H1 (cell line): ENCODE data around the gene PCAT7. TPM values are rescaled to one million over a fixed set of nuclear protein-coding genes. Genes with fewer than 3 reads are reported as not detected.

Source experiments
- CTCF ChIA-PET: fragments of 300-600 bp; sonication (Branson Sonifier 250); formaldehyde crosslinking; loops from one replicate; lab custom pipeline; 2021; ENCODE audit not compliant: partially characterized antibody; lab: Charles Lee
- POLR2A ChIA-PET: fragments of 300-600 bp; sonication (Branson Sonifier 250); formaldehyde crosslinking; loops from one replicate; lab custom pipeline; 2021; ENCODE audit warnings: inconsistent platforms; ENCODE audit not compliant: partially characterized antibody; lab: Charles Lee
- DNase-seq, 2 experiments: peaks; one replicate each; pipeline versions ENCODE4 v3.0.0 to v3.0.0-alpha.2; 2010 to 2022; ENCODE audit warnings: low spot score in 2 of 2, low read depth in 1 of 2, mixed read lengths in 1 of 2
- FAIRE-seq: peaks from 2 replicates; lab custom pipeline; 2011; peaks lifted over from hg19 to GRCh38; lab: Jason Lieb, UNC
- H2AFZ ChIP-seq: 2 replicates; pipeline ENCODE4 v1.8.1; 2012; ENCODE audit warnings: low read length, inconsistent platforms
- H2AK5ac ChIP-seq: 2 replicates; pipeline ENCODE4 v1.6.1; 2013; ENCODE audit warnings: low read depth, low read length
- H2BK120ac ChIP-seq: replicated peaks from 2 replicates; pipeline ENCODE3; 2013; ENCODE audit warnings: low read depth, low read length, inconsistent platforms
- H2BK12ac ChIP-seq: 2 replicates; pipeline ENCODE4 v1.6.1; 2013; ENCODE audit warnings: low read depth, low read length
- H2BK15ac ChIP-seq: 2 replicates; pipeline ENCODE4 v1.6.1; 2013; ENCODE audit warnings: low read length
- H2BK20ac ChIP-seq: 2 replicates; pipeline ENCODE4 v1.6.1; 2013; ENCODE audit warnings: low read length
- H2BK5ac ChIP-seq: 2 replicates; pipeline ENCODE4 v1.6.1; 2013; ENCODE audit warnings: low read depth, low read length
- H3K14ac ChIP-seq: 2 replicates; pipeline ENCODE4 v1.6.1; 2013; ENCODE audit warnings: inconsistent platforms; ENCODE audit not compliant: insufficient read length
- H3K18ac ChIP-seq: 2 replicates; pipeline ENCODE4 v1.6.1; 2013; ENCODE audit warnings: low read length; ENCODE audit errors: extremely low read depth
- H3K23ac ChIP-seq: 2 replicates; pipeline ENCODE4 v1.6.1; 2013; ENCODE audit warnings: inconsistent platforms; ENCODE audit not compliant: insufficient read length
- H3K23me2 ChIP-seq: 2 replicates; pipeline ENCODE4 v1.6.1; 2013; ENCODE audit warnings: low read depth, low read length
- H3K27ac ChIP-seq: 2 replicates; pipeline ENCODE4 v1.6.1; 2011; ENCODE audit warnings: low read depth, low read length, inconsistent platforms
- H3K27me3 ChIP-seq, 4 experiments: replicated peaks in 1 of 4; 1 replicate in 1 of 4; 2 replicates in 3 of 4; pipeline versions ENCODE4 v1.6.1 to v1.8.1; 2011 to 2013; ENCODE audit warnings: low read length in 3 of 4, mild to moderate bottlenecking in 3 of 4, inconsistent platforms in 2 of 4, mixed read lengths in 2 of 4, moderate library complexity in 1 of 4; ENCODE audit not compliant: control insufficient read depth in 3 of 4, insufficient read depth in 3 of 4; ENCODE audit errors: extremely low read depth in 1 of 4
- H3K36me3 ChIP-seq, 4 experiments: 2 replicates each; pipeline versions ENCODE4 v1.6.1 to v1.8.1; 2011 to 2013; ENCODE audit warnings: mild to moderate bottlenecking in 4 of 4, low read length in 3 of 4, moderate library complexity in 2 of 4, control low read depth in 1 of 4, inconsistent platforms in 1 of 4; ENCODE audit not compliant: insufficient read depth in 4 of 4, control insufficient read depth in 2 of 4
- H3K4ac ChIP-seq: replicated peaks from 2 replicates; pipeline ENCODE3; 2013; ENCODE audit warnings: low read length, low read depth, mixed read lengths, inconsistent platforms; ENCODE audit not compliant: insufficient read length
- H3K4me1 ChIP-seq, 4 experiments: replicated peaks in 1 of 4; 1 replicate in 1 of 4; 2 replicates in 3 of 4; pipeline versions ENCODE4 v1.6.1 to v1.8.1; 2011 to 2013; ENCODE audit warnings: low read length in 3 of 4, inconsistent platforms in 2 of 4, mixed read lengths in 1 of 4; ENCODE audit not compliant: insufficient read depth in 4 of 4, control insufficient read depth in 3 of 4
- H3K4me2 ChIP-seq, 2 experiments: 2 replicates each; pipeline versions ENCODE4 v1.6.1 to v1.8.1; 2011 to 2013; ENCODE audit warnings: low read depth in 2 of 2, low read length in 2 of 2, control low read depth in 1 of 2, inconsistent platforms in 1 of 2, mild to moderate bottlenecking in 1 of 2; ENCODE audit not compliant: insufficient read depth in 1 of 2
- H3K4me3 ChIP-seq, 4 experiments: fragments of 200-600, 300-600 bp in 1 of 4; sonication (generic), shearing (Covaris generic), sonication (Bioruptor Twin) in 1 of 4; 2 replicates each; pipeline versions ENCODE4 v1.5.1 to v1.8.1; 2011 to 2016; ENCODE audit warnings: low read length in 4 of 4, low read depth in 3 of 4, control low read depth in 2 of 4, inconsistent platforms in 2 of 4, mild to moderate bottlenecking in 2 of 4, mixed read lengths in 1 of 4, moderate library complexity in 1 of 4; ENCODE audit not compliant: insufficient read depth in 2 of 4; ENCODE audit errors: extremely low read depth in 1 of 4
- H3K56ac ChIP-seq: replicated peaks from 2 replicates; pipeline ENCODE3; 2013; ENCODE audit warnings: low read depth, mild to moderate bottlenecking, mixed read lengths, low read length, inconsistent platforms; ENCODE audit not compliant: insufficient read length
- H3K79me1 ChIP-seq: 2 replicates; pipeline ENCODE4 v1.6.1; 2013; ENCODE audit warnings: low read depth, low read length, control low read depth
- H3K79me2 ChIP-seq, 2 experiments: 2 replicates each; pipeline versions ENCODE4 v1.6.1 to v1.8.1; 2012 to 2013; ENCODE audit warnings: low read length in 2 of 2, mild to moderate bottlenecking in 2 of 2, inconsistent platforms in 1 of 2; ENCODE audit not compliant: insufficient read depth in 2 of 2, control insufficient read depth in 1 of 2
- H3K9ac ChIP-seq, 4 experiments: replicated peaks in 1 of 4; 1 replicate in 1 of 4; 2 replicates in 3 of 4; pipeline versions ENCODE4 v1.6.1 to v1.8.1; 2011 to 2013; ENCODE audit warnings: low read depth in 3 of 4, low read length in 3 of 4, control low read depth in 2 of 4, mild to moderate bottlenecking in 2 of 4, moderate library complexity in 2 of 4, inconsistent platforms in 1 of 4; ENCODE audit errors: extremely low read depth in 1 of 4
- H3K9me3 ChIP-seq, 2 experiments: 2 replicates each; pipeline versions ENCODE4 v1.6.1 to v1.8.1; 2012 to 2013; ENCODE audit warnings: mild to moderate bottlenecking in 2 of 2, moderate library complexity in 2 of 2, control low read depth in 1 of 2, inconsistent platforms in 1 of 2, low read depth in 1 of 2, low read length in 1 of 2, mixed read lengths in 1 of 2; ENCODE audit not compliant: insufficient read depth in 2 of 2
- H4K20me1 ChIP-seq, 2 experiments: replicated peaks in 1 of 2; 2 replicates each; pipeline versions ENCODE3 to v1.8.1; 2011 to 2013; ENCODE audit warnings: inconsistent platforms in 2 of 2, low read length in 2 of 2, mild to moderate bottlenecking in 1 of 2; ENCODE audit not compliant: insufficient read depth in 2 of 2, control insufficient read depth in 1 of 2
- H4K5ac ChIP-seq: 2 replicates; pipeline ENCODE4 v1.6.1; 2013; ENCODE audit warnings: low read length, low read depth, mixed read lengths, inconsistent platforms; ENCODE audit not compliant: insufficient read length
- H4K8ac ChIP-seq: 2 replicates; pipeline ENCODE4 v1.8.0; 2013; ENCODE audit warnings: mild to moderate bottlenecking, moderate library complexity, low read length, inconsistent platforms; ENCODE audit not compliant: insufficient read depth; ENCODE audit errors: extremely low read depth
- H4K91ac ChIP-seq: replicated peaks from 2 replicates; pipeline ENCODE3; 2013; ENCODE audit warnings: low read length, mixed read lengths, inconsistent platforms; ENCODE audit not compliant: insufficient read length
- ASH2L ChIP-seq: fragments of 200-600, 300-600 bp; sonication (generic); IDR thresholded peaks from one replicate; pipeline ENCODE4 v1.7.1; 2017; ENCODE audit warnings: low read length
- BCL11A ChIP-seq, 2 experiments: IDR thresholded peaks; one replicate each; pipeline ENCODE4 v1.6.1; 2011; ENCODE audit warnings: low read depth in 2 of 2, low read length in 2 of 2, mild to moderate bottlenecking in 2 of 2
- CHD2 ChIP-seq: IDR thresholded peaks from 2 replicates; pipeline ENCODE4 v1.6.1; 2012; ENCODE audit warnings: low read length, improper control_type of control experiment
- CREB1 ChIP-seq: IDR thresholded peaks from 2 replicates; pipeline ENCODE4 v1.6.1; 2012; ENCODE audit warnings: inconsistent platforms
- FOSL1 ChIP-seq: IDR thresholded peaks from 2 replicates; pipeline ENCODE4 v1.6.1; 2011; ENCODE audit warnings: mild to moderate bottlenecking, low read depth, low read length, moderate library complexity; ENCODE audit not compliant: insufficient read depth
- KDM1A ChIP-seq: fragments of 200-600, 300-600 bp; sonication (generic); IDR thresholded peaks from 2 replicates; pipeline ENCODE4 v1.7.1; 2016; ENCODE audit warnings: mild to moderate bottlenecking, low read length, borderline replicate concordance
- MAFK ChIP-seq: IDR thresholded peaks from 2 replicates; pipeline ENCODE4 v1.6.1; 2012; ENCODE audit warnings: low read depth, mild to moderate bottlenecking, improper control_type of control experiment, low read length
- RAD21 ChIP-seq, 2 experiments: IDR thresholded peaks in 1 of 2; conservative IDR thresholded peaks in 1 of 2; 2 replicates each; pipeline ENCODE4 v1.6.1; 2011; ENCODE audit warnings: low read depth in 2 of 2, low read length in 2 of 2, improper control_type of control experiment in 1 of 2, inconsistent platforms in 1 of 2, mild to moderate bottlenecking in 1 of 2, moderate library complexity in 1 of 2
- SUZ12 ChIP-seq: fragments of 200-600 bp; sonication (generic); IDR thresholded peaks from 2 replicates; pipeline ENCODE4 v1.6.1; 2012; ENCODE audit warnings: mild to moderate bottlenecking, inconsistent platforms, low read length, moderate library complexity, mixed read lengths
- ZNF274 ChIP-seq: IDR thresholded peaks from 2 replicates; pipeline ENCODE4 v1.7.0; 2012; ENCODE audit warnings: low read length, borderline replicate concordance; ENCODE audit errors: extremely low read depth
- WGBS, 2 experiments: shearing (Covaris generic) in 1 of 2; methylation state at CpG; one replicate each; pipeline versions ENCODE4 v1.1.6 to v1.1.7; 2013 to 2015; ENCODE audit warnings: low lambda C conversion rate in 2 of 2, mixed read lengths in 2 of 2, inconsistent platforms in 1 of 2, low coverage in 1 of 2, missing lambda C conversion rate in 1 of 2; ENCODE audit not compliant: insufficient replicate concordance in 2 of 2, insufficient coverage in 1 of 2, insufficient read length in 1 of 2; ENCODE audit errors: extremely low coverage in 1 of 2, missing lambda C conversion rate in 1 of 2; 5-methylcytosine and 5-hydroxymethylcytosine counted together
- polyA plus RNA-seq, 7 experiments: library from polyadenylated mRNA; depleted of rRNA in 3 of 7; stranded (reverse) in 5 of 7; unstranded in 2 of 7; fragments of >200 nt in 5 of 7; fragments of 200-250 nt in 2 of 7; gene quantifications; 1 replicate in 5 of 7; 2 replicates in 1 of 7; 4 replicates in 1 of 7; pipeline versions ENCODE4 v1.2.1 to v1.2.3, GENCODE V29; 2011 to 2013; ENCODE audit warnings: missing spikeins in 2 of 7, mixed read lengths in 2 of 7
- total RNA-seq: library from RNA; stranded (reverse); fragmentation: NEBNext Ultra II Directional; extraction: Animal tissue kit (Norgen Biotek cat#: 25700); gene quantifications from 2 replicates; pipeline ENCODE4 v1.2.1, GENCODE V29; 2021

The PCAT7 gene
- total and polyA plus RNA-seq, 2 of the 8 experiments (the other 6 are each of a cell fraction or from before 2014, with no cell fraction given) = 3.2 to 4.1 TPM

DNA sequence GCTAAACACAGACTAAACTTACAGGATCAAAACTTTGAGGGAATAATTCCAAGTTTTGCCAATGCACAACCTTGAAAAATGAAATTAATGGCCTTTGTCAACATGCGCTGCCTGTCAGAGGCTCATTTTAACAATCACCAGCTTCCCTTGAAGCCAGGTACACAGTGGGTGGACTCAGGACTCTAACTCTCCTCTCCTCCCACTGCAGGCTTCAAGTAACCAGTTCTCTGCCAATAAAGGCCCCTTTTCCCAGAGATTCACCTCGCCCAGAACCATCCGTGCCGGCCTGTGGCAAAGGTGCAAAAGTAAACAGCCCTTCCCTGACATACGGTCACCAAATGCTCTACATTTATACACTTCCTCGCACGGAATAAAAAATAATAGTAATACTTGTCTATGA is 57.2 kb downstream of the PCAT7 start:
- no peaks in the 10 kb centered on the region for H3K79me2 ChIP-seq
- 96% methylated on average over 7 of the region's 7 CpGs; no CpG with 5 or more reads in 1 of the 2 experiments for WGBS, 2 experiments
- POLR2A ChIA-PET = interaction anchor here (1.0 kb wide), 1 partner anchor 57 kb away, joined by 3 read pairs; the partner anchor contains the start of gene PCAT7

More for the DNA sequence above, 57.2 kb downstream of the PCAT7 start:
- Histone ChIP-seq H3K4me2 (no peak overlapping the region), H3K23me2 (no peaks in the 10 kb centered on the region), H3K9ac (no peak overlapping the region), H4K91ac (peak overlapping the region; percentile 30), H2BK12ac (no peak overlapping the region), H3K9me3 (no peaks in the 10 kb centered on the region), H4K5ac (no peak overlapping the region), H3K27ac (no peak overlapping the region), H2BK5ac (no peak overlapping the region), H3K56ac (no peak overlapping the region), H3K4me1 (peaks cover 3 to 9% (median 6%) of the 10 kb centered on the region in 4 experiments; a peak in 6 of 7 replicates), H3K36me3 (no peaks in the 10 kb centered on the region), H3K23ac (no peak overlapping the region), H2AFZ (no peak overlapping the region), H3K79me1 (no peaks in the 10 kb centered on the region), H3K27me3 (no peaks in the 10 kb centered on the region), H4K8ac (no peak overlapping the region), H3K18ac (no peak overlapping the region), H3K4ac (no peak overlapping the region), H2BK15ac (no peak overlapping the region), H2BK20ac (no peak overlapping the region), H3K14ac (no peak overlapping the region), H3K4me3 (no peak overlapping the region), H2BK120ac (no peak overlapping the region), H2AK5ac (no peak overlapping the region), H4K20me1 (no peaks in the 10 kb centered on the region)
- no peak for TF ChIP-seq FOSL1
- TF ChIP-seq ZNF274 = no peak
- TF ChIP-seq BCL11A (IDR thresholded peaks at IDR 0.05; ENCODE audit: low read depth in 2 of 2, low read length in 2 of 2) = no peak
- no peak for TF ChIP-seq RAD21 (IDR thresholded peaks at IDR 0.05 in 1 of 2, conservative IDR thresholded peaks at IDR 0.05 in 1 of 2; ENCODE audit: low read depth in 2 of 2, low read length in 2 of 2)
- TF ChIP-seq SUZ12 = no peak
- no peak for TF ChIP-seq ASH2L
- no peak for TF ChIP-seq CHD2
- no peak for TF ChIP-seq KDM1A
- no peak for TF ChIP-seq CREB1
- no peak for TF ChIP-seq MAFK
- FAIRE-seq = no peak
- DNase-seq = no peak
- CTCF ChIA-PET = interaction anchor here (1.2 to 3.8 kb wide), 2 partner anchors 12 to 18 kb away, joined by 4 to 41 read pairs; no protein-coding TSS in a partner anchor
